Measurements from ENCODE around the gene XPO6.

XPO6 gene

GRCh38 chr16:28184625-28185024 is 27.1 kb downstream of the XPO6 start:
- no peak for DNase-seq (ENCODE audit: low read depth)
- no peak for TF ChIP-seq CTCF (IDR thresholded peaks at IDR 0.05; ENCODE audit: insufficient read depth, low read depth, low read length, missing control alignments)
- no peak overlapping the region for H3K4me3 ChIP-seq (ENCODE audit: low read length)

- H3K4me3 ChIP-seq (ENCODE audit: low read length): no peak overlapping the region
- no peak for TF ChIP-seq CTCF (IDR thresholded peaks at IDR 0.05; ENCODE audit: insufficient read depth, low read depth, low read length, missing control alignments)
- DNase-seq (ENCODE audit: low read depth): no peak
Measured at GRCh38 chr16:28183930-28184329, 27.8 kb downstream of the XPO6 start.

- H3K4me3 ChIP-seq (ENCODE audit: low read length): no peak overlapping the region
- DNase-seq (ENCODE audit: low read depth): no peak
- TF ChIP-seq CTCF (IDR thresholded peaks at IDR 0.05; ENCODE audit: insufficient read depth, low read depth, low read length, missing control alignments): no peak
Measured at GRCh38 chr16:28183484-28183883, 28.3 kb downstream of the XPO6 start.

- H3K4me3 ChIP-seq (ENCODE audit: low read length): no peak overlapping the region
- DNase-seq (ENCODE audit: low read depth): no peak
- no peak for TF ChIP-seq CTCF (IDR thresholded peaks at IDR 0.05; ENCODE audit: insufficient read depth, low read depth, low read length, missing control alignments)
Measured at GRCh38 chr16:28182801-28183200, 29.0 kb downstream of the XPO6 start.

- no peak overlapping the region for H3K4me3 ChIP-seq (ENCODE audit: low read length)
- TF ChIP-seq CTCF (IDR thresholded peaks at IDR 0.05; ENCODE audit: insufficient read depth, low read depth, low read length, missing control alignments): no peak
- peak; percentile 50 for DNase-seq (ENCODE audit: low read depth)
Measured at GRCh38 chr16:28182183-28182582, 29.6 kb downstream of the XPO6 start.

- TF ChIP-seq CTCF (IDR thresholded peaks at IDR 0.05; ENCODE audit: insufficient read depth, low read depth, low read length, missing control alignments): no peak
- H3K4me3 ChIP-seq (ENCODE audit: low read length): no peak overlapping the region
- DNase-seq (ENCODE audit: low read depth): peak; percentile 82
Measured at GRCh38 chr16:28181515-28181914, 30.2 kb downstream of the XPO6 start.

- no peak for DNase-seq (ENCODE audit: low read depth)
- no peak for TF ChIP-seq CTCF (IDR thresholded peaks at IDR 0.05; ENCODE audit: insufficient read depth, low read depth, low read length, missing control alignments)
- H3K4me3 ChIP-seq (ENCODE audit: low read length): no peak overlapping the region
Measured at GRCh38 chr16:28180655-28181460, 30.9 kb downstream of the XPO6 start.
